GM12865 (cell line): ENCODE data around the gene FBXO39.
"Not testable (repeated sequence)": the region's sequence is repeated elsewhere in the genome, so short reads cannot be mapped to it uniquely, and the experiment has no call there.

ENCODE experiments used
- DNase-seq: peaks from one replicate; pipeline ENCODE4 v3.0.0; 2010; ENCODE audit warnings: low read depth
- H3K4me3 ChIP-seq: 2 replicates; pipeline ENCODE4 v1.5.1; 2011; ENCODE audit warnings: mild to moderate bottlenecking, low read depth, low read length, control low read depth
- CTCF ChIP-seq: IDR thresholded peaks from 2 replicates; pipeline ENCODE4 v1.5.1; 2011; ENCODE audit warnings: low read length, control low read depth, low read depth, inconsistent platforms; ENCODE audit not compliant: insufficient read depth; ENCODE audit errors: missing control alignments

The FBXO39 gene

GRCh38 chr17:6799738-6800137 is 23.7 kb downstream of the FBXO39 start:
- no peak for DNase-seq
- no peak overlapping the region for H3K4me3 ChIP-seq
- no peak for TF ChIP-seq CTCF

GRCh38 chr17:6800422-6801027 is 24.5 kb downstream of the FBXO39 start:
- DNase-seq = no peak
- no peak overlapping the region for H3K4me3 ChIP-seq
- no peak for TF ChIP-seq CTCF

- TF ChIP-seq CTCF = no peak
- DNase-seq = no peak
Measured at GRCh38 chr17:6811510-6811909, 35.5 kb downstream of the FBXO39 start.

GRCh38 chr17:6812295-6812694 is 36.3 kb downstream of the FBXO39 start:
- TF ChIP-seq CTCF = no peak
- DNase-seq = no peak
- H3K4me3 ChIP-seq = no peak overlapping the region

More at GRCh38 chr17:6811510-6811909, 35.5 kb downstream of the FBXO39 start:
- H3K4me3 ChIP-seq = no peak overlapping the region

GRCh38 chr17:6815775-6816174 is 39.8 kb downstream of the FBXO39 start:
- TF ChIP-seq CTCF = no peak
- no peak overlapping the region for H3K4me3 ChIP-seq
- no peak for DNase-seq

GRCh38 chr17:6816368-6816767 is 40.4 kb downstream of the FBXO39 start:
- H3K4me3 ChIP-seq, DNase-seq: not testable (repeated sequence)

GRCh38 chr17:6818938-6819337 is 42.9 kb downstream of the FBXO39 start:
- no peak overlapping the region for H3K4me3 ChIP-seq
- no peak for DNase-seq
- no peak for TF ChIP-seq CTCF
